Neural cell (in vitro differentiated cells): Measurements from ENCODE around the gene LY6G6D. TPM values are rescaled to one million over a fixed set of nuclear protein-coding genes. Genes with fewer than 3 reads are reported as not detected.

Experiments used
- H2AFZ ChIP-seq: fragments of 200-600, 300-800 bp; sonication (generic), shearing (Covaris generic); 2 replicates; pipeline ENCODE4 v1.6.0; 2014; ENCODE audit warnings: low read depth, mild to moderate bottlenecking, antibody characterized with exemption, low read length, moderate library complexity
- H3F3A ChIP-seq: fragments of 200-600 bp; shearing (Covaris generic); 2 replicates; pipeline ENCODE4 v1.6.1; 2016; ENCODE audit warnings: mild to moderate bottlenecking, moderate library complexity, mixed read lengths, antibody characterized with exemption, low read length; ENCODE audit not compliant: insufficient read depth, poor library complexity, severe bottlenecking
- H3K27ac ChIP-seq: fragments of 200-600, 300-800 bp; sonication (generic), shearing (Covaris generic); 2 replicates; pipeline ENCODE4 v1.5.1; 2014; ENCODE audit warnings: mild to moderate bottlenecking, low read length, moderate library complexity
- H3K27me3 ChIP-seq: fragments of 300-800, 200-600 bp; sonication (generic), shearing (Covaris generic); 2 replicates; pipeline ENCODE4 v1.6.0; 2014; ENCODE audit warnings: mild to moderate bottlenecking, low read depth, low read length, moderate library complexity; ENCODE audit not compliant: insufficient read depth
- H3K36me3 ChIP-seq: fragments of 300-800, 200-600 bp; sonication (generic), shearing (Covaris generic); 2 replicates; pipeline ENCODE4 v1.5.1; 2014; ENCODE audit warnings: mild to moderate bottlenecking, antibody characterized with exemption, low read length, moderate library complexity; ENCODE audit not compliant: insufficient read depth
- H3K4me2 ChIP-seq: fragments of 300-800, 200-600 bp; sonication (generic), shearing (Covaris generic); 2 replicates; pipeline ENCODE4 v1.6.0; 2014; ENCODE audit warnings: mild to moderate bottlenecking, low read length
- H3K4me3 ChIP-seq: fragments of 300-800, 200-600 bp; sonication (generic), shearing (Covaris generic); 2 replicates; pipeline ENCODE4 v1.5.1; 2014; ENCODE audit warnings: mild to moderate bottlenecking, low read length, moderate library complexity
- H3K79me2 ChIP-seq: fragments of 200-600 bp; shearing (Covaris generic); replicated peaks from 2 replicates; pipeline ENCODE4 v1.6.0; 2014; ENCODE audit warnings: mild to moderate bottlenecking, low read length, moderate library complexity; ENCODE audit not compliant: insufficient read depth
- H3K9ac ChIP-seq: fragments of 300-800, 200-600 bp; sonication (generic), shearing (Covaris generic); 2 replicates; pipeline ENCODE4 v1.6.1; 2016; ENCODE audit warnings: mild to moderate bottlenecking, low read length, mixed read lengths
- H3K9me2 ChIP-seq: fragments of 200-600 bp; shearing (Covaris generic); 2 replicates; pipeline ENCODE4 v1.6.1; 2016; ENCODE audit warnings: mild to moderate bottlenecking, low read length, mixed read lengths; ENCODE audit not compliant: insufficient read depth
- H3K9me3 ChIP-seq: fragments of 200-600, 300-800 bp; sonication (generic), shearing (Covaris generic); 2 replicates; pipeline ENCODE4 v1.6.1; 2016; ENCODE audit warnings: mild to moderate bottlenecking, mixed run types, low read length, moderate library complexity, mixed read lengths
- H4K20me1 ChIP-seq: fragments of 200-600 bp; shearing (Covaris generic); 2 replicates; pipeline ENCODE4 v1.6.1; 2016; ENCODE audit warnings: mild to moderate bottlenecking, mixed run types; ENCODE audit not compliant: insufficient read depth
- EP300 ChIP-seq: fragments of 450-650 bp; conservative IDR thresholded peaks from 2 replicates; pipeline ENCODE4 v1.6.1; 2014; ENCODE audit warnings: antibody characterized with exemption, mild to moderate bottlenecking, moderate library complexity; ENCODE audit not compliant: poor library complexity, severe bottlenecking
- EZH2 ChIP-seq: fragments of 200-600, 300-800 bp; shearing (Covaris generic), sonication (generic); IDR thresholded peaks from 2 replicates; pipeline ENCODE4 v1.6.1; 2014; ENCODE audit warnings: antibody characterized with exemption, low read length, borderline replicate concordance, mild to moderate bottlenecking; ENCODE audit not compliant: insufficient read depth, poor library complexity, severe bottlenecking
- MXI1 ChIP-seq: fragments of 450-650 bp; conservative IDR thresholded peaks from 2 replicates; pipeline ENCODE4 v1.6.1; 2014; ENCODE audit warnings: antibody characterized with exemption, mild to moderate bottlenecking; ENCODE audit not compliant: poor library complexity, severe bottlenecking
- POLR2AphosphoS5 ChIP-seq: IDR thresholded peaks from 2 replicates; pipeline ENCODE4 v1.6.1; 2012
- RAD21 ChIP-seq: fragments of 450-650 bp; conservative IDR thresholded peaks from 2 replicates; pipeline ENCODE4 v1.6.1; 2014; ENCODE audit warnings: antibody characterized with exemption, mild to moderate bottlenecking, moderate library complexity
- SMC3 ChIP-seq: fragments of 450-650 bp; conservative IDR thresholded peaks from 2 replicates; pipeline ENCODE4 v1.6.1; 2014; ENCODE audit warnings: antibody characterized with exemption, mild to moderate bottlenecking, moderate library complexity; ENCODE audit not compliant: poor library complexity
- TAF1 ChIP-seq: IDR thresholded peaks from 2 replicates; pipeline ENCODE4 v1.6.1; 2012; ENCODE audit warnings: low read depth
- polyA plus RNA-seq: library from polyadenylated mRNA; depleted of rRNA; stranded (reverse); fragments of >200 nt; gene quantifications from 2 replicates; pipeline ENCODE4 v1.2.3, GENCODE V29; 2014
- TF ChIP-seq, protein P1 (sequence below): IDR thresholded peaks from 2 replicates; pipeline ENCODE4 v1.6.1; 2012; ENCODE audit warnings: borderline replicate concordance
- TF ChIP-seq, protein P2 (sequence below): fragments of 450-650 bp; IDR thresholded peaks from 2 replicates; pipeline ENCODE4 v1.5.1; 2014; ENCODE audit warnings: antibody characterized with exemption, mild to moderate bottlenecking, moderate library complexity; ENCODE audit not compliant: poor library complexity, severe bottlenecking

LY6G6D gene
- polyA plus RNA-seq, 1 donor from 2014 or later = not detected

DNA sequence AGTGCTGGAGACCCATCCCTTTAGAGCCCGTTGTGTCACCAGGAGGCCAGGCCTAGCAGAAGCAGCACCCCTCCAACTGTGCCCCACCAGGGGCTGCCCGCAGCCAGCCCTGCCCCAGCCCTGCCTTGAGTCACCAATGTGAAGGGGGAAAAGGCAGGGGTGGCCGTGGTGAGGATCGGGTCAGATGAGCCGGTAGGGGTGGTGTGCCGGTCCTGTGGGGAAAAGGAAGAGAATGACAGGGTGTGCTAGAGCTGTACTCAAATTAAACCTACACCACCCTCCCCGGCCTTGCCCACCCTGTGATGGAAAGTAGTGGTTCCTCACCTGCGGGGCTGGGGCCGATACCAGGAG, 50.4 kb downstream of the LY6G6D start:
- no peaks in the 10 kb centered on the region for H3K9me2 ChIP-seq
- H3K36me3 ChIP-seq = no peaks in the 10 kb centered on the region
- no peaks in the 10 kb centered on the region for H3F3A ChIP-seq
- H3K4me2 ChIP-seq = no peak overlapping the region
- H2AFZ ChIP-seq = no peak overlapping the region
- TF ChIP-seq TAF1 (no peak), EZH2 (no peak), EP300 (no peak), MXI1 (no peak), SMC3 (no peak), RAD21 (no peak), POLR2AphosphoS5 (no peak)
- TF ChIP-seq, protein P1, sequence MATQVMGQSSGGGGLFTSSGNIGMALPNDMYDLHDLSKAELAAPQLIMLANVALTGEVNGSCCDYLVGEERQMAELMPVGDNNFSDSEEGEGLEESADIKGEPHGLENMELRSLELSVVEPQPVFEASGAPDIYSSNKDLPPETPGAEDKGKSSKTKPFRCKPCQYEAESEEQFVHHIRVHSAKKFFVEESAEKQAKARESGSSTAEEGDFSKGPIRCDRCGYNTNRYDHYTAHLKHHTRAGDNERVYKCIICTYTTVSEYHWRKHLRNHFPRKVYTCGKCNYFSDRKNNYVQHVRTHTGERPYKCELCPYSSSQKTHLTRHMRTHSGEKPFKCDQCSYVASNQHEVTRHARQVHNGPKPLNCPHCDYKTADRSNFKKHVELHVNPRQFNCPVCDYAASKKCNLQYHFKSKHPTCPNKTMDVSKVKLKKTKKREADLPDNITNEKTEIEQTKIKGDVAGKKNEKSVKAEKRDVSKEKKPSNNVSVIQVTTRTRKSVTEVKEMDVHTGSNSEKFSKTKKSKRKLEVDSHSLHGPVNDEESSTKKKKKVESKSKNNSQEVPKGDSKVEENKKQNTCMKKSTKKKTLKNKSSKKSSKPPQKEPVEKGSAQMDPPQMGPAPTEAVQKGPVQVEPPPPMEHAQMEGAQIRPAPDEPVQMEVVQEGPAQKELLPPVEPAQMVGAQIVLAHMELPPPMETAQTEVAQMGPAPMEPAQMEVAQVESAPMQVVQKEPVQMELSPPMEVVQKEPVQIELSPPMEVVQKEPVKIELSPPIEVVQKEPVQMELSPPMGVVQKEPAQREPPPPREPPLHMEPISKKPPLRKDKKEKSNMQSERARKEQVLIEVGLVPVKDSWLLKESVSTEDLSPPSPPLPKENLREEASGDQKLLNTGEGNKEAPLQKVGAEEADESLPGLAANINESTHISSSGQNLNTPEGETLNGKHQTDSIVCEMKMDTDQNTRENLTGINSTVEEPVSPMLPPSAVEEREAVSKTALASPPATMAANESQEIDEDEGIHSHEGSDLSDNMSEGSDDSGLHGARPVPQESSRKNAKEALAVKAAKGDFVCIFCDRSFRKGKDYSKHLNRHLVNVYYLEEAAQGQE = no peak
- TF ChIP-seq, protein P2, sequence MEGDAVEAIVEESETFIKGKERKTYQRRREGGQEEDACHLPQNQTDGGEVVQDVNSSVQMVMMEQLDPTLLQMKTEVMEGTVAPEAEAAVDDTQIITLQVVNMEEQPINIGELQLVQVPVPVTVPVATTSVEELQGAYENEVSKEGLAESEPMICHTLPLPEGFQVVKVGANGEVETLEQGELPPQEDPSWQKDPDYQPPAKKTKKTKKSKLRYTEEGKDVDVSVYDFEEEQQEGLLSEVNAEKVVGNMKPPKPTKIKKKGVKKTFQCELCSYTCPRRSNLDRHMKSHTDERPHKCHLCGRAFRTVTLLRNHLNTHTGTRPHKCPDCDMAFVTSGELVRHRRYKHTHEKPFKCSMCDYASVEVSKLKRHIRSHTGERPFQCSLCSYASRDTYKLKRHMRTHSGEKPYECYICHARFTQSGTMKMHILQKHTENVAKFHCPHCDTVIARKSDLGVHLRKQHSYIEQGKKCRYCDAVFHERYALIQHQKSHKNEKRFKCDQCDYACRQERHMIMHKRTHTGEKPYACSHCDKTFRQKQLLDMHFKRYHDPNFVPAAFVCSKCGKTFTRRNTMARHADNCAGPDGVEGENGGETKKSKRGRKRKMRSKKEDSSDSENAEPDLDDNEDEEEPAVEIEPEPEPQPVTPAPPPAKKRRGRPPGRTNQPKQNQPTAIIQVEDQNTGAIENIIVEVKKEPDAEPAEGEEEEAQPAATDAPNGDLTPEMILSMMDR = no peak
- H3K79me2 ChIP-seq = no peaks in the 10 kb centered on the region
- no peak overlapping the region for H3K4me3 ChIP-seq
- H3K9ac ChIP-seq = no peak overlapping the region
- H3K27ac ChIP-seq = no peak overlapping the region
- H3K9me3 ChIP-seq = no peaks in the 10 kb centered on the region
- H3K27me3 ChIP-seq = no peaks in the 10 kb centered on the region
- no peaks in the 10 kb centered on the region for H4K20me1 ChIP-seq

DNA sequence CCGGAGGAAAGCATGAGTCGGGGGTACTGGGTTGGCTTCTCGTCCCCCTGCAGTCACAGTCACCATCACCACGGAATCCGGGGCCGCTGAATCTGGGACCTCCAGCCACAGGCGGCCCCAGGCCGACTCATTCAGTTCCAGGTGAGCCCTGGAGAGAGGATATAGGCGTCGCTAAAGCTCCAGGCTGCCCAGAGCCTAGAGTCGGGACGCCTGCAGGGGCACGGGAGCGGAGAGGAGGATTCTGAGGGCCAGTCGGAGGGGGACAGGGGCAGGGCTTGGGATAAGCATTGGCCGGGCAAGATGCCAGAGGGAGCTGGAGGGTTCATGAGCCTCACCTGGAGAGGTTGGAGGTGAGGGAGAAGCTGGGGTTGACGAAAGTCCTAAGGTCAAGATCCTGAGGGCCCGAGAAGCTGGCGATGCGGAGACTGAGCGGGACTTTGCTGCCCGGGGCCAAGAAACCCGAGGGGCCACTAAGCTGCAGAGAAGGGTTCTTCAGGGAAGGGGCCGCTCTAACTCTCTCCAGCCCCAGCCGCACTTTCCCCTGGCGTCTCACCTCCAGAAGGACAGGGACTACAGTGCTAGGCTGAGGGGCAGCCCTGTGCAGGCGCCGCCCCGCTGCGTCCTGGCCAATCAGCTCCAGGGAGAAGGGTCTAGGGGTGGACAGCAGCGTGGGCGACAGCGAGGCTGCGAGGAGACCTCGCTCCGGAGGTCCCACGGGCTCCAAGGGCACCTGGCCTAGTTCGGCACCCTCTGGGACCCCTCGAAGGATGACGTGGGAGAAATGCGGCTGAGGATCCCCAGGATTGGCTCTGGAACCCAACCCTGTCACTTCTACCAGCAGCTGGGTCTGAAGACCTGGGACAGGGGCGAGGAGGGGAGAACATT, 51.0 kb downstream of the LY6G6D start:
- Histone ChIP-seq H3K79me2 (no peaks in the 10 kb centered on the region), H3F3A (no peaks in the 10 kb centered on the region), H3K4me3 (no peak overlapping the region), H3K27me3 (no peaks in the 10 kb centered on the region), H4K20me1 (no peaks in the 10 kb centered on the region), H3K36me3 (no peaks in the 10 kb centered on the region), H3K9me2 (no peaks in the 10 kb centered on the region), H3K9me3 (no peaks in the 10 kb centered on the region), H3K9ac (no peak overlapping the region), H3K27ac (no peak overlapping the region), H3K4me2 (no peak overlapping the region), H2AFZ (no peak overlapping the region)
- TF ChIP-seq MXI1 (no peak), EZH2 (no peak), RAD21 (no peak), EP300 (no peak), POLR2AphosphoS5 (no peak), TAF1 (no peak), SMC3 (no peak)
- TF ChIP-seq, protein P1 = no peak
- TF ChIP-seq, protein P2 = no peak
